Measurements from ENCODE around the gene SUGCT. TPM values are rescaled to one million over a fixed set of nuclear protein-coding genes. Genes with fewer than 3 reads are reported as not detected.

Gene SUGCT
- total RNA-seq, 2 experiments from 2014 or later: not detected

DNA sequence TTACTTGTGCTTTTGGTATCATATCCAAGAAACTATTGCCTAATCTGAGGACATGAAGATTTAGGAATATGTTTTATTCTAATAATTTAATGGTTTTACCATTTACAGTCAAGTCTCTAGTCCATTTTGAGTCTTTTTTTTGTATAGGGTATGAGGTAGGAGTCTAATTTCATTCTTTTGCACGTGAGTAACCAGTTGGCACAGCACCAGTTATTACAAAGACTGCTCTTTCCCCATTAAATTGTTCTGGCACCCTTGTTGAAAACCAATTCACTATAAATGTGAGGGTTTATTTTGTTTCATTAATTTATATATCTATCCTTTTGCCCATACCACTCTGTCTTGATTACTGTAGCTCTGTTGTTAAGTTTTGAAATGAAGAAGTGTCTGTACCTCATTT lies 381.6 kb downstream of the SUGCT start:
- Histone ChIP-seq H3K9me2 (ENCODE audit: insufficient read depth, low read length) (no peaks in the 10 kb centered on the region), H3K4me1 (ENCODE audit: insufficient read depth, low read length, poor library complexity, severe bottlenecking) (no peaks in the 10 kb centered on the region), H3K4me3 (ENCODE audit: low read depth, low read length, poor library complexity, severe bottlenecking) (no peak overlapping the region), H2AFZ (ENCODE audit: low read length) (no peak overlapping the region), H4K20me1 (ENCODE audit: insufficient read depth, low read length) (no peaks in the 10 kb centered on the region), H3K9me3 (ENCODE audit: low read length) (no peaks in the 10 kb centered on the region), H3K27ac (ENCODE audit: low read depth, low read length, poor library complexity, severe bottlenecking) (no peak overlapping the region), H3K4me2 (ENCODE audit: low read length) (no peak overlapping the region), H3K79me2 (ENCODE audit: insufficient read depth, low read depth, low read length) (no peaks in the 10 kb centered on the region), H3K36me3 (ENCODE audit: insufficient read depth, low read length) (no peaks in the 10 kb centered on the region)
- intact Hi-C loops (cut with micrococcal nuclease; ENCODE audit: unreplicated experiment): no loop called here
- no TSS peak for BruUV-seq (replicated peaks)
- TF ChIP-seq, protein P1, sequence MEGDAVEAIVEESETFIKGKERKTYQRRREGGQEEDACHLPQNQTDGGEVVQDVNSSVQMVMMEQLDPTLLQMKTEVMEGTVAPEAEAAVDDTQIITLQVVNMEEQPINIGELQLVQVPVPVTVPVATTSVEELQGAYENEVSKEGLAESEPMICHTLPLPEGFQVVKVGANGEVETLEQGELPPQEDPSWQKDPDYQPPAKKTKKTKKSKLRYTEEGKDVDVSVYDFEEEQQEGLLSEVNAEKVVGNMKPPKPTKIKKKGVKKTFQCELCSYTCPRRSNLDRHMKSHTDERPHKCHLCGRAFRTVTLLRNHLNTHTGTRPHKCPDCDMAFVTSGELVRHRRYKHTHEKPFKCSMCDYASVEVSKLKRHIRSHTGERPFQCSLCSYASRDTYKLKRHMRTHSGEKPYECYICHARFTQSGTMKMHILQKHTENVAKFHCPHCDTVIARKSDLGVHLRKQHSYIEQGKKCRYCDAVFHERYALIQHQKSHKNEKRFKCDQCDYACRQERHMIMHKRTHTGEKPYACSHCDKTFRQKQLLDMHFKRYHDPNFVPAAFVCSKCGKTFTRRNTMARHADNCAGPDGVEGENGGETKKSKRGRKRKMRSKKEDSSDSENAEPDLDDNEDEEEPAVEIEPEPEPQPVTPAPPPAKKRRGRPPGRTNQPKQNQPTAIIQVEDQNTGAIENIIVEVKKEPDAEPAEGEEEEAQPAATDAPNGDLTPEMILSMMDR (conservative IDR thresholded peaks at IDR 0.05; ENCODE audit: low read length): no peak
- TF ChIP-seq EZH2phosphoT487 (IDR thresholded peaks at IDR 0.05; ENCODE audit: borderline replicate concordance, low read depth, low read length): no peak
- POLR2A ChIA-PET: interaction anchor here (0.6 kb wide), 1 partner anchor 95 kb away, joined by 3 read pairs; no protein-coding TSS in a partner anchor
- CTCF ChIA-PET (ENCODE audit: unreplicated experiment): no interaction called here
- DNase-seq (ENCODE audit: low spot score): no peak

- Histone ChIP-seq H2AFZ (ENCODE audit: low read length) (no peak overlapping the region), H3K4me3 (ENCODE audit: low read depth, low read length, poor library complexity, severe bottlenecking) (no peak overlapping the region), H3K27ac (ENCODE audit: low read depth, low read length, poor library complexity, severe bottlenecking) (no peak overlapping the region), H3K4me2 (ENCODE audit: low read length) (no peak overlapping the region), H3K9me3 (ENCODE audit: low read length) (no peaks in the 10 kb centered on the region), H4K20me1 (ENCODE audit: insufficient read depth, low read length) (no peaks in the 10 kb centered on the region), H3K9me2 (ENCODE audit: insufficient read depth, low read length) (no peaks in the 10 kb centered on the region), H3K4me1 (ENCODE audit: insufficient read depth, low read length, poor library complexity, severe bottlenecking) (no peaks in the 10 kb centered on the region), H3K36me3 (ENCODE audit: insufficient read depth, low read length) (no peaks in the 10 kb centered on the region), H3K79me2 (ENCODE audit: insufficient read depth, low read depth, low read length) (no peaks in the 10 kb centered on the region)
- DNase-seq (ENCODE audit: low spot score): no peak
- ChIA-PET POLR2A (interaction anchor here (0.9 kb wide), 1 partner anchor 803 kb away, joined by 3 read pairs; no protein-coding TSS in a partner anchor), CTCF (ENCODE audit: unreplicated experiment) (no interaction called here)
- no peak for TF ChIP-seq EZH2phosphoT487 (IDR thresholded peaks at IDR 0.05; ENCODE audit: borderline replicate concordance, low read depth, low read length)
- TF ChIP-seq, protein P1 (conservative IDR thresholded peaks at IDR 0.05; ENCODE audit: low read length): no peak
- intact Hi-C loops (cut with micrococcal nuclease; ENCODE audit: unreplicated experiment): no loop called here
- no TSS peak for BruUV-seq (replicated peaks)
Measured at GRCh38 chr7:40519009-40519408, 384.2 kb downstream of the SUGCT start.

GRCh38 chr7:40520986-40521738 lies 386.4 kb downstream of the SUGCT start:
- DNase-seq (ENCODE audit: low spot score): no peak
- ChIA-PET POLR2A (no interaction called here), CTCF (ENCODE audit: unreplicated experiment) (no interaction called here)
- BruUV-seq (replicated peaks): no TSS peak
- no peak overlapping the region for H3K4me3 ChIP-seq (ENCODE audit: low read depth, low read length, poor library complexity, severe bottlenecking)
- no peaks in the 10 kb centered on the region for H3K9me2 ChIP-seq (ENCODE audit: insufficient read depth, low read length)
- no peak overlapping the region for H3K4me2 ChIP-seq (ENCODE audit: low read length)
- H4K20me1 ChIP-seq (ENCODE audit: insufficient read depth, low read length): no peaks in the 10 kb centered on the region
- H3K4me1 ChIP-seq (ENCODE audit: insufficient read depth, low read length, poor library complexity, severe bottlenecking): no peaks in the 10 kb centered on the region
- intact Hi-C loops (cut with micrococcal nuclease; ENCODE audit: unreplicated experiment): no loop called here
- no peaks in the 10 kb centered on the region for H3K79me2 ChIP-seq (ENCODE audit: insufficient read depth, low read depth, low read length)
- TF ChIP-seq, protein P1 (conservative IDR thresholded peaks at IDR 0.05; ENCODE audit: low read length): no peak
- no peak for TF ChIP-seq EZH2phosphoT487 (IDR thresholded peaks at IDR 0.05; ENCODE audit: borderline replicate concordance, low read depth, low read length)
- no peaks in the 10 kb centered on the region for H3K9me3 ChIP-seq (ENCODE audit: low read length)
- no peak overlapping the region for H3K27ac ChIP-seq (ENCODE audit: low read depth, low read length, poor library complexity, severe bottlenecking)
- H2AFZ ChIP-seq (ENCODE audit: low read length): no peak overlapping the region
- H3K36me3 ChIP-seq (ENCODE audit: insufficient read depth, low read length): no peaks in the 10 kb centered on the region

Data from OCI-LY7 (cell line).